ENCODE data around the gene FOXJ1.

Gene FOXJ1

DNA sequence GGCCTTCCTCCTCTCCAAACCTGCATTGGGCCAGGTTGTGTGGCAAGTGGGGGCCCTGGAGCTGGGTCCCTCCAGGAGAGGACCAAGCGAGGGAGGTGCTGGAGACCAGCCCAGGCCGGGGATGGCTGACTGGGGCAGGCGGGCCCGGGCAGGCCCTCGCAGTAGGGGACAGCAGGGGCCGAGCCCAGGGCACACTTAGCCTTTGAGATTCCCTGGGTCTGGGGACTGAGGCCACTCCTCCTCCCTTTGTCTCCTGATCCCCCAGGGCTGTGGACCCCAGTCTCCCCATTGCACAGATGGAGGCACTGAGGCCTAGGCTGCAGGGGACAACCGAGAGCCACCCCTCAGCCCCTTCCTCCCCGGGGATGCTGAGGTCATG lies 5.2 kb downstream of the FOXJ1 start:
- no peak for TF ChIP-seq ZC3H10 (CRISPR knock-in tag; IDR thresholded peaks at IDR 0.05)
- TF ChIP-seq SNAI2 (CRISPR knock-in tag; IDR thresholded peaks at IDR 0.05): no peak
- no peak for TF ChIP-seq ZNF70 (CRISPR knock-in tag; IDR thresholded peaks at IDR 0.05)
- TF ChIP-seq ESRRG (CRISPR knock-in tag; IDR thresholded peaks at IDR 0.05): no peak
- no peak for TF ChIP-seq ZFP3 (CRISPR knock-in tag; IDR thresholded peaks at IDR 0.05)
- TF ChIP-seq PATZ1 (CRISPR knock-in tag; IDR thresholded peaks at IDR 0.05; ENCODE audit: borderline replicate concordance): no peak
- TF ChIP-seq TSHZ2 (CRISPR knock-in tag; IDR thresholded peaks at IDR 0.05): no peak
- TF ChIP-seq OSR1 (CRISPR knock-in tag; IDR thresholded peaks at IDR 0.05): no peak
- TF ChIP-seq CSDC2 (CRISPR knock-in tag; IDR thresholded peaks at IDR 0.05): no peak
- no peak for TF ChIP-seq ZNF8 (CRISPR knock-in tag; IDR thresholded peaks at IDR 0.05)
- no peak for ATAC-seq

DNA sequence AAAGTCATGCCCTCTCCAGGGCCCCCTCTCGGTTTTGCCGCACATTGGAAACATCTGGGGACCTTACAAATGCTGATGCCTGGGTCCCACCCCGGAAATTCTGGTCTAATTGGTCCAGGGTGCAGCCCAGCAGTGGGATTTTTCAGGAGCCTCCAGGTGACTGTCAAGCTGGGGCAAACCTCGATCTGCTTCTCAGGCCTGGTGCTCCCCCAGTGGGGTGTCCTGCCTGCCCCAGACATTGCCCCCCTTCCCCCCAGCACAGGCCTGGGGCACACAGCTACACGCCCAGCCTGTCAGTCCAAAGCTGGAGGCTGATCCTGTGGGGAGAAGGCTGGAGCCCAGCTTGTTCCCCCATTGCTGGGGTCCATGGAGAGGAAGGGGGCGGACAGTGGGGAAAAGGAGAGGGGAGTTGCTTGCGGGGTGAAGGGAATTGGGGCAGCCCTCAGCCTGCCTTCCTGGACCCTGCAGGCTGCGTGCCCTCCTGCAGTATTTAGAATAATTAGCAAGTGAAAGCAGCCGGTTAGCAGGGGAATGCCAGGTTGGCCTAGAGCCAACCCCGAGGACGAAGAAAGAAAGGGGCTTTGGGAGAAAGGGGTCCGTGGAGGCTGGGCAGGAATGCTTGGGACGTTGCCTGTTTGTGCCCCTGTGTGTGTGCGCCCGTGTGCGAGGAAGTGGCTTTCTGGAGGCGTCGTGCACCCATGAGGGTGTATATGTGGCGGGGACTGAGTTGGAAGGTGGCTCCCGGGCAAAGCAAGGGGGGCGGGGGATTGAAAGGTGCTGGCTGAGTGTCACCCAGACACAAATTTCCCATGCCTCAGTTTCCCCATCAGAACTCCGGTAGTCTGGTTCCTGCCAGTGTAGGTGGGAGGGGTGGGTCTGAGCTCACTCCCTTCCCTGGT lies 5.9 kb downstream of the FOXJ1 start:
- TF ChIP-seq, protein P1, sequence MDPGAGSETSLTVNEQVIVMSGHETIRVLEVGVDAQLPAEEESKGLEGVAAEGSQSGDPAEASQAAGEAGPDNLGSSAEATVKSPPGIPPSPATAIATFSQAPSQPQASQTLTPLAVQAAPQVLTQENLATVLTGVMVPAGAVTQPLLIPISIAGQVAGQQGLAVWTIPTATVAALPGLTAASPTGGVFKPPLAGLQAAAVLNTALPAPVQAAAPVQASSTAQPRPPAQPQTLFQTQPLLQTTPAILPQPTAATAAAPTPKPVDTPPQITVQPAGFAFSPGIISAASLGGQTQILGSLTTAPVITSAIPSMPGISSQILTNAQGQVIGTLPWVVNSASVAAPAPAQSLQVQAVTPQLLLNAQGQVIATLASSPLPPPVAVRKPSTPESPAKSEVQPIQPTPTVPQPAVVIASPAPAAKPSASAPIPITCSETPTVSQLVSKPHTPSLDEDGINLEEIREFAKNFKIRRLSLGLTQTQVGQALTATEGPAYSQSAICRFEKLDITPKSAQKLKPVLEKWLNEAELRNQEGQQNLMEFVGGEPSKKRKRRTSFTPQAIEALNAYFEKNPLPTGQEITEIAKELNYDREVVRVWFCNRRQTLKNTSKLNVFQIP (CRISPR knock-in tag; IDR thresholded peaks at IDR 0.05; ENCODE audit: borderline replicate concordance, low read depth): no peak
- TF ChIP-seq GLIS3 (CRISPR knock-in tag; IDR thresholded peaks at IDR 0.05) (no peak), RARB (CRISPR knock-in tag; IDR thresholded peaks at IDR 0.05) (no peak), ZNF8 (CRISPR knock-in tag; IDR thresholded peaks at IDR 0.05) (no peak), TOX (CRISPR knock-in tag; IDR thresholded peaks at IDR 0.05; ENCODE audit: borderline replicate concordance) (no peak), ZNF70 (CRISPR knock-in tag; IDR thresholded peaks at IDR 0.05) (no peak), ARNTL (CRISPR knock-in tag; IDR thresholded peaks at IDR 0.05; ENCODE audit: borderline replicate concordance, low read depth) (no peak), ZFP30 (CRISPR knock-in tag; IDR thresholded peaks at IDR 0.05) (no peak), TCF4 (CRISPR knock-in tag; IDR thresholded peaks at IDR 0.05; ENCODE audit: borderline replicate concordance) (no peak), PATZ1 (CRISPR knock-in tag; IDR thresholded peaks at IDR 0.05; ENCODE audit: borderline replicate concordance) (no peak), OSR1 (CRISPR knock-in tag; IDR thresholded peaks at IDR 0.05) (no peak), SNAI2 (CRISPR knock-in tag; IDR thresholded peaks at IDR 0.05) (no peak), BACH2 (CRISPR knock-in tag; IDR thresholded peaks at IDR 0.05; ENCODE audit: borderline replicate concordance) (no peak), ZC3H10 (CRISPR knock-in tag; IDR thresholded peaks at IDR 0.05) (no peak), ISL1 (CRISPR knock-in tag; IDR thresholded peaks at IDR 0.05) (no peak)
- TF ChIP-seq, protein P2, sequence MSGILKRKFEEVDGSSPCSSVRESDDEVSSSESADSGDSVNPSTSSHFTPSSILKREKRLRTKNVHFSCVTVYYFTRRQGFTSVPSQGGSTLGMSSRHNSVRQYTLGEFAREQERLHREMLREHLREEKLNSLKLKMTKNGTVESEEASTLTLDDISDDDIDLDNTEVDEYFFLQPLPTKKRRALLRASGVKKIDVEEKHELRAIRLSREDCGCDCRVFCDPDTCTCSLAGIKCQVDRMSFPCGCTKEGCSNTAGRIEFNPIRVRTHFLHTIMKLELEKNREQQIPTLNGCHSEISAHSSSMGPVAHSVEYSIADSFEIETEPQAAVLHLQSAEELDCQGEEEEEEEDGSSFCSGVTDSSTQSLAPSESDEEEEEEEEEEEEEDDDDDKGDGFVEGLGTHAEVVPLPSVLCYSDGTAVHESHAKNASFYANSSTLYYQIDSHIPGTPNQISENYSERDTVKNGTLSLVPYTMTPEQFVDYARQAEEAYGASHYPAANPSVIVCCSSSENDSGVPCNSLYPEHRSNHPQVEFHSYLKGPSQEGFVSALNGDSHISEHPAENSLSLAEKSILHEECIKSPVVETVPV (CRISPR knock-in tag; IDR thresholded peaks at IDR 0.05): no peak
- ATAC-seq: no peak

Measured in SK-N-SH treated with all-trans-retinoic acid at 6 μM for 48 hours (cell line).